WERI-Rb-1 (cell line): Measurements from ENCODE around the gene BEST1.

Experiments
- DNase-seq: peaks from one replicate; pipeline ENCODE4 v3.0.0-alpha.2; 2020
- H3K27ac ChIP-seq: fragments of 250-450 bp; sonication (Bioruptor Pico); 2 replicates; pipeline ENCODE4 v1.5.1; 2020; ENCODE audit warnings: mild to moderate bottlenecking, moderate library complexity
- H3K27me3 ChIP-seq: fragments of 250-450 bp; sonication (Bioruptor Pico); 2 replicates; pipeline ENCODE4 v1.5.1; 2021; ENCODE audit warnings: mild to moderate bottlenecking, low read depth, moderate library complexity; ENCODE audit not compliant: insufficient read depth, severe bottlenecking
- H3K36me3 ChIP-seq: fragments of 250-450 bp; sonication (Bioruptor Pico); 2 replicates; pipeline ENCODE4 v1.5.1; 2020; ENCODE audit warnings: mild to moderate bottlenecking, moderate library complexity
- H3K4me3 ChIP-seq: 2 replicates; pipeline ENCODE4 v1.5.1; 2011; ENCODE audit warnings: low read depth, mild to moderate bottlenecking, control low read depth, low read length
- H3K9me3 ChIP-seq: fragments of 250-450 bp; sonication (Bioruptor Pico); 2 replicates; pipeline ENCODE4 v1.5.1; 2021; ENCODE audit warnings: mild to moderate bottlenecking, moderate library complexity; ENCODE audit not compliant: severe bottlenecking
- CTCF ChIP-seq: IDR thresholded peaks from 2 replicates; pipeline ENCODE4 v1.5.1; 2011; ENCODE audit warnings: low read depth, mild to moderate bottlenecking, control low read depth, inconsistent platforms, low read length

Gene BEST1

GRCh38 chr11:61972112-61972671, 22.0 kb downstream of the BEST1 start:
- H3K27me3 ChIP-seq: no peaks in the 10 kb centered on the region
- no peak for DNase-seq
- TF ChIP-seq CTCF: no peak
- no peaks in the 10 kb centered on the region; the same call in 1 of the 2 replicates for H3K36me3 ChIP-seq
- H3K9me3 ChIP-seq: no peaks in the 10 kb centered on the region
- no peak overlapping the region for H3K4me3 ChIP-seq
- no peak overlapping the region for H3K27ac ChIP-seq

- DNase-seq: no peak
- Histone ChIP-seq H3K36me3 (no peaks in the 10 kb centered on the region), H3K27me3 (no peaks in the 10 kb centered on the region), H3K9me3 (no peaks in the 10 kb centered on the region), H3K27ac (no peak overlapping the region), H3K4me3 (no peak overlapping the region)
- TF ChIP-seq CTCF: no peak
Observed at GRCh38 chr11:61972672-61973475, 22.7 kb downstream of the BEST1 start.

GRCh38 chr11:61973476-61974162, 23.5 kb downstream of the BEST1 start:
- Histone ChIP-seq H3K4me3 (no peak overlapping the region), H3K9me3 (no peaks in the 10 kb centered on the region), H3K27ac (peak overlapping the region; percentile 48), H3K27me3 (no peaks in the 10 kb centered on the region), H3K36me3 (no peaks in the 10 kb centered on the region)
- TF ChIP-seq CTCF: 0 out of 2 replicates have a peak, but pooled peaks have one; percentile 8
- DNase-seq: peak; percentile 68

GRCh38 chr11:61974766-61975631, 24.8 kb downstream of the BEST1 start:
- Histone ChIP-seq H3K9me3 (no peaks in the 10 kb centered on the region), H3K4me3 (no peak overlapping the region), H3K27ac (no peak overlapping the region), H3K36me3 (no peaks in the 10 kb centered on the region), H3K27me3 (no peaks in the 10 kb centered on the region)
- TF ChIP-seq CTCF: no peak
- no peak for DNase-seq

GRCh38 chr11:61975638-61976419, 25.7 kb downstream of the BEST1 start:
- no peaks in the 10 kb centered on the region for H3K27me3 ChIP-seq
- no peaks in the 10 kb centered on the region for H3K36me3 ChIP-seq
- no peak overlapping the region for H3K4me3 ChIP-seq
- DNase-seq: no peak
- no peaks in the 10 kb centered on the region for H3K9me3 ChIP-seq
- H3K27ac ChIP-seq: no peak overlapping the region
- TF ChIP-seq CTCF: no peak
